Stimulated activated naive B cell treated with anti-CD40 and anti-IgM and Interleukin-4, amounts not matched to agents 10 μg/mL and 1 μg/mL and 100 μg/mL, for 72 hours (primary cell): ENCODE results near the gene CELF4.
A peak's percentile ranks its signal among the peaks of the same experiment; 100 is the strongest.

Source experiments
- ATAC-seq, 2 donors: fragments of 150-1000 bp; cut with Tn5 transposase; replicated peaks; 2 replicates each; pipeline ENCODE4 v1.10.0; 2021; ENCODE audit warnings: moderate library complexity in 1 of 2
- DNase-seq: peaks from one replicate; pipeline ENCODE4 v3.0.0; 2021
- H3K27ac Mint-ChIP-seq: one replicate; pipeline ENCODE4 v1.8.0; 2022; ENCODE audit warnings: mild to moderate bottlenecking, mixed read lengths
- H3K27me3 Mint-ChIP-seq, 2 donors: one replicate each; pipeline ENCODE4 v1.8.0; 2022; ENCODE audit warnings: mixed read lengths in 2 of 2
- H3K36me3 Mint-ChIP-seq, 2 donors: one replicate each; pipeline ENCODE4 v1.8.0; 2022; ENCODE audit warnings: mixed read lengths in 2 of 2, mild to moderate bottlenecking in 1 of 2
- H3K4me1 Mint-ChIP-seq, 2 donors: one replicate each; pipeline ENCODE4 v1.8.0; 2022; ENCODE audit warnings: mixed read lengths in 2 of 2, mild to moderate bottlenecking in 1 of 2
- H3K4me3 Mint-ChIP-seq, 2 donors: one replicate each; pipeline ENCODE4 v1.8.0; 2022; ENCODE audit warnings: mild to moderate bottlenecking in 2 of 2, mixed read lengths in 2 of 2, moderate library complexity in 1 of 2
- H3K9me3 Mint-ChIP-seq, 2 donors: one replicate each; pipeline ENCODE4 v1.8.0; 2022; ENCODE audit warnings: mixed read lengths in 2 of 2, mild to moderate bottlenecking in 1 of 2

The CELF4 gene

GRCh38 chr18:37405772-37406171, 159.8 kb downstream of the CELF4 start:
- H3K9me3 Mint-ChIP-seq = no peaks in the 10 kb centered on the region
- no peaks in the 10 kb centered on the region for H3K4me1 Mint-ChIP-seq
- H3K27me3 Mint-ChIP-seq = no peaks in the 10 kb centered on the region
- no peak for ATAC-seq
- no peak overlapping the region for H3K27ac Mint-ChIP-seq
- H3K4me3 Mint-ChIP-seq = no peak overlapping the region
- no peak for DNase-seq
- no peaks in the 10 kb centered on the region for H3K36me3 Mint-ChIP-seq

GRCh38 chr18:37405229-37405628, 160.4 kb downstream of the CELF4 start:
- Mint-ChIP-seq H3K9me3 (no peaks in the 10 kb centered on the region), H3K27me3 (no peaks in the 10 kb centered on the region), H3K4me3 (no peak overlapping the region), H3K36me3 (no peaks in the 10 kb centered on the region), H3K27ac (peak overlapping the region; percentile 28), H3K4me1 (no peaks in the 10 kb centered on the region)
- DNase-seq = no peak
- no peak for ATAC-seq

- Mint-ChIP-seq H3K27me3 (no peaks in the 10 kb centered on the region), H3K4me1 (no peaks in the 10 kb centered on the region), H3K4me3 (no peak overlapping the region), H3K36me3 (no peaks in the 10 kb centered on the region), H3K9me3 (no peaks in the 10 kb centered on the region), H3K27ac (no peak overlapping the region)
- ATAC-seq = no peak
- DNase-seq = no peak
Observed at GRCh38 chr18:37403788-37404187, 161.8 kb downstream of the CELF4 start.

- no peaks in the 10 kb centered on the region for H3K4me1 Mint-ChIP-seq
- ATAC-seq (no peak), DNase-seq (no peak)
- H3K36me3 Mint-ChIP-seq = no peaks in the 10 kb centered on the region
- H3K27me3 Mint-ChIP-seq = no peaks in the 10 kb centered on the region
- H3K27ac Mint-ChIP-seq = no peak overlapping the region
- H3K9me3 Mint-ChIP-seq = no peaks in the 10 kb centered on the region
- H3K4me3 Mint-ChIP-seq = no peak overlapping the region
Observed at GRCh38 chr18:37403100-37403781, 162.4 kb downstream of the CELF4 start.

- Mint-ChIP-seq H3K9me3 (no peaks in the 10 kb centered on the region), H3K36me3 (no peaks in the 10 kb centered on the region), H3K27ac (no peak overlapping the region), H3K4me3 (no peak overlapping the region), H3K4me1 (no peaks in the 10 kb centered on the region), H3K27me3 (no peaks in the 10 kb centered on the region)
- DNase-seq (no peak), ATAC-seq (no peak)
Observed at GRCh38 chr18:37402735-37403099, 162.9 kb downstream of the CELF4 start.

GRCh38 chr18:37400802-37401201, 164.8 kb downstream of the CELF4 start:
- no peak overlapping the region for H3K4me3 Mint-ChIP-seq
- no peaks in the 10 kb centered on the region for H3K9me3 Mint-ChIP-seq
- no peaks in the 10 kb centered on the region for H3K4me1 Mint-ChIP-seq
- no peak overlapping the region for H3K27ac Mint-ChIP-seq
- no peaks in the 10 kb centered on the region for H3K36me3 Mint-ChIP-seq
- DNase-seq = no peak
- H3K27me3 Mint-ChIP-seq = peaks cover 3 to 4% of the 10 kb centered on the region in 2 donors
- ATAC-seq = no peak

- Mint-ChIP-seq H3K4me1 (peaks cover 5 to 20% of the 10 kb centered on the region in 2 donors), H3K36me3 (peaks cover 0 to 3% of the 10 kb centered on the region in 2 donors), H3K9me3 (no peaks in the 10 kb centered on the region), H3K4me3 (no peak overlapping the region), H3K27ac (no peak overlapping the region), H3K27me3 (peaks cover 17 to 22% of the 10 kb centered on the region in 2 donors)
- DNase-seq = no peak
- no peak for ATAC-seq
Observed at GRCh38 chr18:37398248-37398920, 167.2 kb downstream of the CELF4 start.

GRCh38 chr18:37397814-37398213, 167.8 kb downstream of the CELF4 start:
- Mint-ChIP-seq H3K4me1 (peaks cover 10 to 25% of the 10 kb centered on the region in 2 donors), H3K27me3 (peaks cover 23 to 27% of the 10 kb centered on the region in 2 donors), H3K4me3 (no peak overlapping the region), H3K36me3 (peaks cover 0 to 3% of the 10 kb centered on the region in 2 donors), H3K27ac (no peak overlapping the region), H3K9me3 (no peaks in the 10 kb centered on the region)
- DNase-seq (no peak), ATAC-seq (no peak)

GRCh38 chr18:37396971-37397720, 168.5 kb downstream of the CELF4 start:
- H3K27ac Mint-ChIP-seq = no peak overlapping the region

GRCh38 chr18:37395631-37396030, 170.0 kb downstream of the CELF4 start:
- Mint-ChIP-seq H3K9me3 (no peaks in the 10 kb centered on the region), H3K27ac (no peak overlapping the region), H3K4me3 (no peak overlapping the region)

More at GRCh38 chr18:37396971-37397720, 168.5 kb downstream of the CELF4 start:
- no peak overlapping the region for H3K4me3 Mint-ChIP-seq
- no peaks in the 10 kb centered on the region for H3K9me3 Mint-ChIP-seq
- ATAC-seq (no peak), DNase-seq (no peak)
- peaks cover 26 to 32% of the 10 kb centered on the region in 2 donors for H3K27me3 Mint-ChIP-seq
- H3K4me1 Mint-ChIP-seq = peaks cover 16 to 32% of the 10 kb centered on the region in 2 donors
- H3K36me3 Mint-ChIP-seq = peaks cover 0 to 3% of the 10 kb centered on the region in 2 donors

GRCh38 chr18:37395138-37395537, 170.5 kb downstream of the CELF4 start:
- H3K4me1 Mint-ChIP-seq = peaks cover 20 to 39% of the 10 kb centered on the region in 2 donors
- DNase-seq (no peak), ATAC-seq (no peak)
- peak overlapping the region; percentile 20 to 54 for H3K4me3 Mint-ChIP-seq
- H3K36me3 Mint-ChIP-seq = peaks cover 0 to 3% of the 10 kb centered on the region in 2 donors
- peaks cover 30 to 38% of the 10 kb centered on the region in 2 donors for H3K27me3 Mint-ChIP-seq
- H3K27ac Mint-ChIP-seq = no peak overlapping the region
- no peaks in the 10 kb centered on the region for H3K9me3 Mint-ChIP-seq

More at GRCh38 chr18:37395631-37396030, 170.0 kb downstream of the CELF4 start:
- Mint-ChIP-seq H3K4me1 (peaks cover 20 to 39% of the 10 kb centered on the region in 2 donors), H3K36me3 (peaks cover 0 to 3% of the 10 kb centered on the region in 2 donors), H3K27me3 (peaks cover 30 to 38% of the 10 kb centered on the region in 2 donors)
- no peak for ATAC-seq
- no peak for DNase-seq

- Mint-ChIP-seq H3K9me3 (peaks cover 0 to 2% of the 10 kb centered on the region in 2 donors), H3K27ac (no peak overlapping the region), H3K4me1 (peaks cover 20 to 39% of the 10 kb centered on the region in 2 donors), H3K36me3 (peaks cover 0 to 3% of the 10 kb centered on the region in 2 donors), H3K27me3 (peaks cover 30 to 38% of the 10 kb centered on the region in 2 donors), H3K4me3 (peak overlapping the region; percentile 13 to 53)
- DNase-seq (no peak), ATAC-seq (no peak)
Observed at GRCh38 chr18:37394610-37394965, 171.0 kb downstream of the CELF4 start.

GRCh38 chr18:37393945-37394609, 171.5 kb downstream of the CELF4 start:
- Mint-ChIP-seq H3K27ac (no peak overlapping the region), H3K4me3 (peak overlapping the region; percentile 41 to 53), H3K27me3 (peaks cover 30 to 38% of the 10 kb centered on the region in 2 donors), H3K4me1 (peaks cover 20 to 39% of the 10 kb centered on the region in 2 donors), H3K36me3 (peaks cover 0 to 3% of the 10 kb centered on the region in 2 donors), H3K9me3 (peaks cover 0 to 6% of the 10 kb centered on the region in 2 donors)
- peak in 1 of 2 donors; percentile 19 for ATAC-seq
- no peak for DNase-seq

- Mint-ChIP-seq H3K4me3 (no peak overlapping the region), H3K4me1 (peaks cover 20 to 39% of the 10 kb centered on the region in 2 donors), H3K27ac (peak overlapping the region; percentile 56), H3K36me3 (peaks cover 0 to 3% of the 10 kb centered on the region in 2 donors), H3K27me3 (peaks cover 32 to 38% of the 10 kb centered on the region in 2 donors), H3K9me3 (peaks cover 0 to 6% of the 10 kb centered on the region in 2 donors)
- ATAC-seq (no peak), DNase-seq (no peak)
Observed at GRCh38 chr18:37393221-37393827, 172.3 kb downstream of the CELF4 start.
